NCI-H2107 (cell line): ENCODE results near the gene DOK7.

ENCODE experiments used
- DNase-seq: peaks from one replicate; lab custom pipeline; 2025; lab: John Stamatoyannopoulos, UW

The DOK7 gene

DNA sequence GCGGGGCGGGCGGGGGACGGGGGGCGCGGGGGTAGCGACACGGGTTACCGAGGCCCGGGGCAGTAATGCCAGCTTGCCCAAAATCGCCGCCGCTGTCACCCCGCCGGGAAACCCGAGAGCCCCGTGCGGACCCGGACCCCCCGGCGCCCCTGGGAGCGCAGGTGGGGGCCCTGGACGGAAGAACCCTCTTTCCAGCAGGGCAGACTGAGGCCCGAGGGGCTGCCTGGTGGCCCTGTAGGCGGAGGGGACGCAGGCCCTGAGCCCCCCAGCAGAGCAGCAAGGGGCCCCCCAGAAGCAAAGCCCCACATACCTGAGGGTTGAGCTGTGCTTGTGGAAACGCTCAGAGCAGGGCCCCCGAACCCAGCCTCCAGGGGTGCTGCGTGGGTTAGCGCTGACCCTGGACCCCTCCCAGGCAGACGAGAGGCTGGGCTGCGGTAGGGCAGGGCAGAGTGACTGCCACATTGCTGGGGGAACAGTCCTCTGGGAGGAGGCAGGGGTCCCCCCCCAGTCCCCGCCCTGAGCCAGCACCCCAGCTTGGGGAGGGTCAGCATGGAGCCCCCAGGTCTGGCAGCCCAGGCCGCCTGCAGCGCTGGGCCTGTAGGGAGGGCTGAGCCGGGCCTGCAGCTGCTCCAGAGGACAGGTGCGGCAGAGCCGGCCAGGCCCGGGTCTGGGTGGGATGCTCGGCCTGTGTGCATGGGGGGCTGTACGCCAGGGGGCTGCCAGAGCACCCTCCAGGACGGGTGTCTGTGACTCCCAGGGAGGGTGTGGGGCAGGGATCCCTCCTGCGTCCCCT is 646 bp downstream of the DOK7 start:
- no peak for DNase-seq

DNA sequence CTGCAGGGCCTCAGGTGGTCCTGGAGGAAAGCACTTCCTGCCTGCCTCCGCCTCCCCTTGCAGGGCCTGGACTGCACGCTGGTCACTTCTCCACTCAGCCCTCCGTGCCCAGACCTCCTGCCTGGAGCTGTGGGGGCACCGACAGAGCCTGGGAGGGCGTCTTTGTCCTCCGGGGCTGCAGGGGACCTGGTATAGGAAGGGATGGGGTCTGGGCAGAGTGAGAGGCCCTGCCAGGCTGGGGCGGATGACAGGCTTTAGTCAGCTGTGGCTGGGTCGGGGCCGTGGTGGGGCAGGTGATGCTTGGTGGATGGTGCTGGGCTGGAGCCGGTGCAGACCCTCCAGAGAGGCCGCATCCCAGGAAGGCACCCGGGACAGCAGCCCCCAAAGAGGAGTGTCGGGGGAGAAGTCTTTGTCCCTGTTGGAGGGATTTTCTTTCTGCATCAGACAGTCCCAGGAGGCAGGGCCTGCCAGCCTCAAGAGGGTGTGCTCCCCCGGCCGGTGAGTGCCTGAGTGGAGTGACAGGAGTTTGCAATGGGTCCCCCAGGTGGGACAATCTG is 1.3 kb downstream of the DOK7 start:
- DNase-seq, result no peak

GRCh38 chr4:3464911-3465697 is 2.0 kb downstream of the DOK7 start:
- DNase-seq, result no peak

- no peak for DNase-seq
These were observed 2.9 kb downstream of the DOK7 start for GRCh38 chr4:3465698-3466671.

- no peak for DNase-seq
These were observed 3.8 kb downstream of the DOK7 start for GRCh38 chr4:3466691-3467600.

DNA sequence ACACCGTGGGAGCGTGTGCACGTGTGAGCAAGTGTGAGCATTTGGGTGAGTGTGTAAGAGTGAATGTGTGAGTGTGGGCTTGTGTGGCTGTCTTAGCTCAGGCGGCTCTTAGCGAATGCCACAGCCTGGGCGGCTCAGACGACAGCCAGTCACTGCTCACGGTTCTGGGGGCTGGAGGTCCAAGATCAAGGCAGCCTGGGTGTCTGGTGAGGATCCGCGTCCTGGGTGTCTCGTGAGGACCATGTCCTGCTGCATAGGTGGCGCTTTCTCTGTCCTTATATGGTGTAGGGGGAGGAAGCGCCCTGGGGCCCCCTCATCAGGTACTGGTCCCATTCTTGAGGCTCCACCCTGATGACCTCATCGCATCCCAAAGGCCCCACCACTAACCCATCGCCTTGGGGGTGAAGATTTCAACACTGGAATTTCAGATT is 4.5 kb downstream of the DOK7 start:
- DNase-seq, result no peak

- no peak for DNase-seq
These were observed 5.0 kb downstream of the DOK7 start for GRCh38 chr4:3468154-3468553.

DNA sequence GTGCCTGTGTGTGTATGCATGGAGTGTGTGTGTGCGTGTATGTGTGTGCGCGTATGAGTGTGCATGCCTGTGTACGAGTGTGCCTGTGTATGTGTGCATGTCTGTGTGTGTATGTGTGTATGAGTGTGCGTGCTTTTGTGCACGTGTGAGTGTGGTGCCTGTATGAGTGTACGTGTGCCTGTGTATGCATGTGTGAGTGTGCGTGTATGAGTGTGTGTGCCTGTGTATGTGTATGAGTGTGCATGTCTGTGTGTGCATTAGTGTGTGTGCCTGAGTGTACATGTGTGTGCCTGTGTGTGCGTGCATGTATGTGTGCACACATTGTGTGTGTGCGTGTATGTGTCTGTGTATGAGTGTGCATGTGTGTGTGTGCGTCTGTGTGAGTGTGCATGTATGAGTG is 5.7 kb downstream of the DOK7 start:
- no peak for DNase-seq

GRCh38 chr4:3469386-3470243 is 6.5 kb downstream of the DOK7 start:
- no peak for DNase-seq

- no peak for DNase-seq
These were observed 7.4 kb downstream of the DOK7 start for GRCh38 chr4:3470244-3471097.

GRCh38 chr4:3471098-3471760 is 8.1 kb downstream of the DOK7 start:
- DNase-seq, result no peak

DNA sequence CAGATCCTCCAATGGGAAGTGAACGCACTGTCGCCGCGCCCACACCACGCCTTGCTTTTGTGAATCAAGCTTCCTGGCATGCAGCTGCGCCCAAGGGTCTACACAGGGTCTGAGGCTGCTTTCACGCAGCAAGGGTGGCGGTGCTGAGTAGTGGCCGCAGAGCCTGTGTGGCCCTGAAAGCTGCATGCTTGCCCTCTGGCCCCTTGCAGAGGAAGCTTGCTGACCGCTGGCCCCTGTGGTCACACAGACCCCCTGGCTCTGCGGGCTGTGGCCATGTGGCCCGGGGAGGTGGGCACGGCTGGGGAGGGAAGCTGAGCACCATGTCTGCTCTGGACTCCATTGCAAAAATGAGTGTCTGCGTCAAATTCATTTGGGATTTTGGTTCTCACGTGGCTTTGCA is 8.8 kb downstream of the DOK7 start:
- no peak for DNase-seq

DNA sequence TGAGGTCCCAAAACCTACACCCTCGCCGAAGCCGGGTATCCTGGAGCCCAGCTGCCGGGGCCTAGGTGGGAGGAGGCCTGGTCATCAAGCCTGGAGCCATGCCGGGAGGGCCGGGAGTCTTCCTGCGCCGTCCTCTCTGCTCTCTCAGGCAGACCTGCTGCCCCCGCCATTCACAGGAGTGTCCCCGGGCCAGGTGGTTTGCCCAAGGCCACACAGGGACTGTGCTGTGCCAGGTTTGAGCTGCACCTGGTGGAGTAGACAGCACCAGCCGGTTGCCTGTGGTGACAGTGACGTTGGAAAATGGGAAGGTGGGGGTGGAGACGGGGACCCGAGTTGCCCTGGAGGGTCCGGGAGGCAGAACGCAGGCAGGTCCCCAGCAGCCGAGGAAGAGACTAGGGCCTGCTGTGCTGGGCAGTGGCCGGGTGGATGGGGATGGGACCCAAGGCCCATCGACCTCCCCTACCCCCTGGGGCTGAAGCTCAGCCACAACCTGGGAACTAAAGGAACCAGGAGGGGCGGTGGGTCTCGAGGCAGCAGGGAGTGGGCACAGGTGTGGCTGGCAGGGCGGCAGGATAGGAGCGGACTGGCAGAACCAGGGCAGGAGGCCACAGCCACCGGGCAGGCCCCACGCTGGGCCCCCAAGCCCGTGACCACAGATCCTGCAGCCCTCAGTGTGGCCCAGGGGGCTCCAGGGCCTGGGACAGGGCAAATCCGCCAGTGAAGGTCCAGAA is 9.5 kb downstream of the DOK7 start:
- peak; percentile 42 for DNase-seq

GRCh38 chr4:3473181-3473950 is 10.3 kb downstream of the DOK7 start:
- DNase-seq, result no peak

- no peak for DNase-seq
These were observed 11.1 kb downstream of the DOK7 start for GRCh38 chr4:3473996-3474765.
